ENCODE measurements around the gene ANKRD33B. TPM values are rescaled to one million over a fixed set of nuclear protein-coding genes. Genes with fewer than 3 reads are reported as not detected.

The ANKRD33B gene
- total and polyA plus RNA-seq, 2 of the 8 experiments (the other 6 are each of a cell fraction or from before 2014, with no cell fraction given) = 6.9 to 20.6 TPM

- Histone ChIP-seq H3K79me1 (ENCODE audit: low read depth, low read length) (no peaks in the 10 kb centered on the region), H2AFZ (ENCODE audit: low read length) (no peak overlapping the region), H3K23me2 (ENCODE audit: low read depth, low read length) (no peaks in the 10 kb centered on the region), H3K4ac (replicated peaks; ENCODE audit: insufficient read length, low read depth, low read length) (no peak overlapping the region), H3K4me1 (replicated peaks in 1 of 4; ENCODE audit: control insufficient read depth in 3 of 4, insufficient read depth in 4 of 4, low read length in 3 of 4) (peaks cover 6 to 23% (median 16%) of the 10 kb centered on the region in 4 experiments; a peak in 6 of 7 replicates), H2BK120ac (replicated peaks; ENCODE audit: low read depth, low read length) (no peak overlapping the region), H3K14ac (ENCODE audit: insufficient read length) (no peak overlapping the region), H2BK20ac (ENCODE audit: low read length) (no peak overlapping the region), H3K56ac (replicated peaks; ENCODE audit: insufficient read length, low read depth, low read length) (no peak overlapping the region), H4K8ac (ENCODE audit: extremely low read depth, insufficient read depth, low read length) (no peak overlapping the region), H3K4me2 (ENCODE audit: insufficient read depth in 1 of 2, low read depth in 2 of 2, low read length in 2 of 2) (no peak overlapping the region), H3K23ac (ENCODE audit: insufficient read length) (no peak overlapping the region), H4K20me1 (replicated peaks in 1 of 2; ENCODE audit: control insufficient read depth in 1 of 2, insufficient read depth in 2 of 2, low read length in 2 of 2) (peaks cover 0 to 2% of the 10 kb centered on the region in 2 experiments), H3K9ac (replicated peaks in 1 of 4; ENCODE audit: extremely low read depth in 1 of 4, low read depth in 3 of 4, low read length in 3 of 4) (no peak overlapping the region), H3K4me3 (ENCODE audit: extremely low read depth in 1 of 4, insufficient read depth in 2 of 4, low read depth in 3 of 4, low read length in 4 of 4) (no peak overlapping the region), H2BK5ac (ENCODE audit: low read depth, low read length) (no peak overlapping the region), H3K27ac (ENCODE audit: low read depth, low read length) (no peak overlapping the region), H2BK12ac (ENCODE audit: low read depth, low read length) (no peak overlapping the region), H3K79me2 (ENCODE audit: control insufficient read depth in 1 of 2, insufficient read depth in 2 of 2, low read length in 2 of 2) (no peaks in the 10 kb centered on the region), H2AK5ac (ENCODE audit: low read depth, low read length) (no peak overlapping the region), H4K5ac (ENCODE audit: insufficient read length, low read depth, low read length) (no peak overlapping the region), H3K27me3 (replicated peaks in 1 of 4; ENCODE audit: control insufficient read depth in 3 of 4, extremely low read depth in 1 of 4, insufficient read depth in 3 of 4, low read length in 3 of 4) (no peaks in the 10 kb centered on the region), H2BK15ac (ENCODE audit: low read length) (no peak overlapping the region), H4K91ac (replicated peaks; ENCODE audit: insufficient read length, low read length) (no peak overlapping the region), H3K9me3 (ENCODE audit: insufficient read depth in 2 of 2, low read depth in 1 of 2, low read length in 1 of 2) (no peaks in the 10 kb centered on the region), H3K36me3 (ENCODE audit: control insufficient read depth in 2 of 4, insufficient read depth in 4 of 4, low read length in 3 of 4) (no peaks in the 10 kb centered on the region), H3K18ac (ENCODE audit: extremely low read depth, low read length) (no peak overlapping the region)
- 100% methylated on average over 3 of the region's 3 CpGs; no CpG with 5 or more reads in 1 of the 2 experiments for WGBS, 2 experiments (ENCODE audit: extremely low coverage in 1 of 2, insufficient coverage in 1 of 2, insufficient read length in 1 of 2, insufficient replicate concordance in 2 of 2, low coverage in 1 of 2, low lambda C conversion rate in 2 of 2, missing lambda C conversion rate in 1 of 2)
- DNase-seq (ENCODE audit: low read depth in 1 of 2, low spot score in 2 of 2) (no peak), FAIRE-seq (no peak)
- ChIA-PET POLR2A (ENCODE audit: partially characterized antibody) (interaction anchor here (0.5 kb wide), 1 partner anchor 115 kb away, joined by 3 read pairs; no protein-coding TSS in a partner anchor), CTCF (ENCODE audit: partially characterized antibody) (interaction anchor here (1.0 to 1.4 kb wide), 3 partner anchors 31 to 41 kb away, joined by 3 to 4 read pairs (median 3); no protein-coding TSS in a partner anchor)
- TF ChIP-seq JUN (IDR thresholded peaks at IDR 0.05; ENCODE audit: low read depth, low read length) = no peak
- no peak for TF ChIP-seq CTCF (IDR thresholded peaks at IDR 0.05; ENCODE audit: control extremely low read depth in 1 of 3, insufficient read depth in 1 of 3, low read depth in 1 of 3, low read length in 3 of 3)
- no peak for TF ChIP-seq HDAC6 (IDR thresholded peaks at IDR 0.05; ENCODE audit: low read depth, low read length)
Measured at GRCh38 chr5:10660135-10660534, 96.3 kb downstream of the ANKRD33B start.
